Measurements from ENCODE around the gene ANKRD11.
"Not testable (repeated sequence)": the region's sequence is repeated elsewhere in the genome, so short reads cannot be mapped to it uniquely, and the experiment has no call there.

The ANKRD11 gene

DNA sequence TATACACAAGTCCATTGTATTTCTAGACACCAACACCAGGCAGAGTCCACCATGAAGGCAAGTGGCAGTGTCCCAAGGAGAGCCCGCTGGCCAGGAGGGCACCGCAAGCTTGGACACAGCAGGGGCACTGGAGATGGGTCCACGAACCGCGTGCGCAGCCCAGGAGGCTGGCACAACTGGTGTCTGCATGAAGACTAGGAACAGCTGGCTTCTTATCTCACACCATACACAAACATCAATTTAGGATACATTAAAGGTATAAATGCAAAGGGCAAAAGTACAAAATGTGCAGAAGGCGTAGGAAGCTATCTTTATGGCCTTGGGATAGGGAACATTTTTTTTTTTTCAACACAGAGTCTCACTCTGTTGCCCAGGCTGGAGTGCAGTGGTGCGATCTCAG lies 52.4 kb downstream of the ANKRD11 start:
- no peaks in the 10 kb centered on the region for H3K9me3 ChIP-seq (ENCODE audit: insufficient read depth, low read length)
- no peaks in the 10 kb centered on the region for H3K27me3 ChIP-seq (ENCODE audit: low read length)
- H3K4me2 ChIP-seq (ENCODE audit: low read depth, low read length, poor library complexity, severe bottlenecking) = no peak overlapping the region
- H3K9ac ChIP-seq (ENCODE audit: low read length) = no peak overlapping the region
- no peaks in the 10 kb centered on the region for H3K9me2 ChIP-seq (replicated peaks; ENCODE audit: insufficient read depth, low read length)
- H3F3A ChIP-seq (ENCODE audit: insufficient read depth) = no peaks in the 10 kb centered on the region
- H3K79me2 ChIP-seq (ENCODE audit: insufficient read depth, low read length) = peaks cover 100% of the 10 kb centered on the region
- H3K36me3 ChIP-seq (ENCODE audit: low read length) = no peaks in the 10 kb centered on the region
- TF ChIP-seq EZH2phosphoT487 (conservative IDR thresholded peaks at IDR 0.05; ENCODE audit: low read length) = no peak
- TF ChIP-seq CTCF (IDR thresholded peaks at IDR 0.05; ENCODE audit: insufficient read depth, low read length, poor library complexity, severe bottlenecking) = no peak
- no peak overlapping the region for H3K27ac ChIP-seq (ENCODE audit: low read depth, low read length)
- no peak overlapping the region for H2AFZ ChIP-seq (ENCODE audit: low read depth, low read length, severe bottlenecking)
- no peak overlapping the region for H3K4me3 ChIP-seq (ENCODE audit: insufficient read depth, low read length, poor library complexity, severe bottlenecking)
- peaks cover 45% of the 10 kb centered on the region for H4K20me1 ChIP-seq (ENCODE audit: low read depth, low read length)

DNA sequence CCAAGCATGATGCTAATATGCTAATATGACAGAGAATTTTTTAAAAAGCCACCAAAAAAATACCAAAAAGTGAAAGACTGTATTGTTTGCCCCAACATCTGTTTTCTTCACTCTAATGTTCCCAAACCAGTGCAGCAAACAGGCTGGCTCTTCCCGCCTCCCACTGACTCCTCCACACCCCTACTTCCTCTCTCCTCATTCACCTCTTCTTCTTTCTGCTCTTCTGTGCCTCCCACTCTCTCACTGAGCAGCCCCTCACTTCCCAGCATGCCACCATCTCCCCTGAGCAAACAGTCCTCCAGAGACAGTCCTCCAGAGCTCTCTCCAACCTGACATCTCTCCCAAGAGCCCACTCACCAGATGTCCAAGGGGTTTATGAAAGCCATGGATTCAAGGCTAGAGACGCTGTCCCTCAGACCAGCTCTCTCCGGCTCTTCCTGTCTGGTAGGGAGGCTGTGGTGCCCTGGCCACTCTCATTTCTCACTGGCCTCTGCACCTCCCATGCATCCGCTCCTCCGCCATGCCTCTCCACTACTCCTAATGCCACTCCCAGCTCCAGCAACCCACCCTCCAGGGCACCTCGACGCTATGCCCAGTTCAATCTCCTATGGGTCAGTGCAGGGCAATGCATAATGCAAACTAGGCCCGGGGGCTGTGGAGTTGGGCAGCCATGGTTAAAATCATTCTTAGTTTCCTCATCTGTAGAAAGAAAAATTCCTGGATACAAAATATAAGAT lies 52.9 kb downstream of the ANKRD11 start:
- H3K79me2 ChIP-seq (ENCODE audit: insufficient read depth, low read length) = peaks cover 100% of the 10 kb centered on the region
- no peaks in the 10 kb centered on the region for H3K36me3 ChIP-seq (ENCODE audit: low read length)
- H3K9me2 ChIP-seq (replicated peaks; ENCODE audit: insufficient read depth, low read length) = no peaks in the 10 kb centered on the region
- peaks cover 42% of the 10 kb centered on the region for H4K20me1 ChIP-seq (ENCODE audit: low read depth, low read length)
- no peaks in the 10 kb centered on the region for H3F3A ChIP-seq (ENCODE audit: insufficient read depth)
- no peak overlapping the region for H3K9ac ChIP-seq (ENCODE audit: low read length)
- H3K9me3 ChIP-seq (ENCODE audit: insufficient read depth, low read length) = no peaks in the 10 kb centered on the region
- H3K27ac ChIP-seq (ENCODE audit: low read depth, low read length) = no peak overlapping the region
- no peaks in the 10 kb centered on the region for H3K27me3 ChIP-seq (ENCODE audit: low read length)
- no peak overlapping the region for H2AFZ ChIP-seq (ENCODE audit: low read depth, low read length, severe bottlenecking)
- no peak overlapping the region for H3K4me3 ChIP-seq (ENCODE audit: insufficient read depth, low read length, poor library complexity, severe bottlenecking)
- TF ChIP-seq CTCF (IDR thresholded peaks at IDR 0.05; ENCODE audit: insufficient read depth, low read length, poor library complexity, severe bottlenecking) (no peak), EZH2phosphoT487 (conservative IDR thresholded peaks at IDR 0.05; ENCODE audit: low read length) (no peak)
- H3K4me2 ChIP-seq (ENCODE audit: low read depth, low read length, poor library complexity, severe bottlenecking) = no peak overlapping the region

- Histone ChIP-seq H3K36me3 (ENCODE audit: low read length) (no peaks in the 10 kb centered on the region), H2AFZ (ENCODE audit: low read depth, low read length, severe bottlenecking) (no peak overlapping the region), H3K27me3 (ENCODE audit: low read length) (no peaks in the 10 kb centered on the region), H3K9me3 (ENCODE audit: insufficient read depth, low read length) (no peaks in the 10 kb centered on the region), H3K9me2 (replicated peaks; ENCODE audit: insufficient read depth, low read length) (no peaks in the 10 kb centered on the region), H3K79me2 (ENCODE audit: insufficient read depth, low read length) (peaks cover 100% of the 10 kb centered on the region), H3F3A (ENCODE audit: insufficient read depth) (no peaks in the 10 kb centered on the region), H3K4me3 (ENCODE audit: insufficient read depth, low read length, poor library complexity, severe bottlenecking) (no peak overlapping the region), H3K9ac (ENCODE audit: low read length) (no peak overlapping the region), H3K4me2 (ENCODE audit: low read depth, low read length, poor library complexity, severe bottlenecking) (no peak overlapping the region), H3K27ac (ENCODE audit: low read depth, low read length) (no peak overlapping the region), H4K20me1 (ENCODE audit: low read depth, low read length) (peaks cover 44% of the 10 kb centered on the region)
- no peak for TF ChIP-seq EZH2phosphoT487 (conservative IDR thresholded peaks at IDR 0.05; ENCODE audit: low read length)
- TF ChIP-seq CTCF (IDR thresholded peaks at IDR 0.05; ENCODE audit: insufficient read depth, low read length, poor library complexity, severe bottlenecking) = no peak
These were observed 54.0 kb downstream of the ANKRD11 start for GRCh38 chr16:89436366-89436765.

DNA sequence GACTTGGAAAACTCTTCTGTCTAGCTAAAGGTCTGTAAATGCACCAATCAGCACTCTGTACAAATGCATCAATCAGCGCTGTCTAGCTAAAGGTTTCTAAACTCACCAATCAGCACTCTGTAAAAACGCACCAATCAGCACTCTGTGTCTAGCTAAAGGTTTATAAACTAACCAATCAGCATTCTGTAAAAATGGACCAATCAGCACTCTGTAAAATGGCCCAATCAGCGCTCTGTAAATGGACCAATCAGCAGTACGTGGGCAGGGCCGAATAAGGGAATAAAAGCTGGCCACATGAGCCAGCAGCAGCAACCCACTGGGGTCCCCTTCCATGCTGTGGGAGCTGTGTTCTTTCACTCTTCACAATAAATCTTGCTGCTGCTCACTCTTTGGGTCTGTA lies 55.3 kb downstream of the ANKRD11 start:
- not testable (repeated sequence) for H3K27me3 ChIP-seq (ENCODE audit: low read length); H3F3A ChIP-seq (ENCODE audit: insufficient read depth); H3K9me3 ChIP-seq (ENCODE audit: insufficient read depth, low read length); H3K9me2 ChIP-seq (replicated peaks; ENCODE audit: insufficient read depth, low read length); H3K36me3 ChIP-seq (ENCODE audit: low read length); H3K4me2 ChIP-seq (ENCODE audit: low read depth, low read length, poor library complexity, severe bottlenecking); H3K27ac ChIP-seq (ENCODE audit: low read depth, low read length); H2AFZ ChIP-seq (ENCODE audit: low read depth, low read length, severe bottlenecking); H3K9ac ChIP-seq (ENCODE audit: low read length); H3K4me3 ChIP-seq (ENCODE audit: insufficient read depth, low read length, poor library complexity, severe bottlenecking)
- Histone ChIP-seq H3K79me2 (ENCODE audit: insufficient read depth, low read length) (peaks cover 98% of the 10 kb centered on the region), H4K20me1 (ENCODE audit: low read depth, low read length) (peaks cover 42% of the 10 kb centered on the region)

Data from SU-DHL-6 (cell line).